Mucosa of gallbladder (tissue), 1 donor: ENCODE measurements around the gene TBC1D1. TPM values are rescaled to one million over a fixed set of nuclear protein-coding genes. Genes with fewer than 3 reads are reported as not detected.
A peak's percentile ranks its signal among the peaks of the same experiment; 100 is the strongest.
"Not testable (repeated sequence)": the region's sequence is repeated elsewhere in the genome, so short reads cannot be mapped to it uniquely, and the experiment has no call there.

Experiments
- DNase-seq: peaks from one replicate; pipeline ENCODE4 v3.0.0-alpha.2; 2020; ENCODE audit warnings: low spot score
- total RNA-seq: library from RNA; stranded (reverse); gene quantifications from one replicate; pipeline ENCODE4 v1.2.1, GENCODE V29; 2021
- donor health status: DM: no; HTN: no; CAD: no.

TBC1D1 gene
- total RNA-seq, 1 donor from 2014 or later = 159 TPM

DNA sequence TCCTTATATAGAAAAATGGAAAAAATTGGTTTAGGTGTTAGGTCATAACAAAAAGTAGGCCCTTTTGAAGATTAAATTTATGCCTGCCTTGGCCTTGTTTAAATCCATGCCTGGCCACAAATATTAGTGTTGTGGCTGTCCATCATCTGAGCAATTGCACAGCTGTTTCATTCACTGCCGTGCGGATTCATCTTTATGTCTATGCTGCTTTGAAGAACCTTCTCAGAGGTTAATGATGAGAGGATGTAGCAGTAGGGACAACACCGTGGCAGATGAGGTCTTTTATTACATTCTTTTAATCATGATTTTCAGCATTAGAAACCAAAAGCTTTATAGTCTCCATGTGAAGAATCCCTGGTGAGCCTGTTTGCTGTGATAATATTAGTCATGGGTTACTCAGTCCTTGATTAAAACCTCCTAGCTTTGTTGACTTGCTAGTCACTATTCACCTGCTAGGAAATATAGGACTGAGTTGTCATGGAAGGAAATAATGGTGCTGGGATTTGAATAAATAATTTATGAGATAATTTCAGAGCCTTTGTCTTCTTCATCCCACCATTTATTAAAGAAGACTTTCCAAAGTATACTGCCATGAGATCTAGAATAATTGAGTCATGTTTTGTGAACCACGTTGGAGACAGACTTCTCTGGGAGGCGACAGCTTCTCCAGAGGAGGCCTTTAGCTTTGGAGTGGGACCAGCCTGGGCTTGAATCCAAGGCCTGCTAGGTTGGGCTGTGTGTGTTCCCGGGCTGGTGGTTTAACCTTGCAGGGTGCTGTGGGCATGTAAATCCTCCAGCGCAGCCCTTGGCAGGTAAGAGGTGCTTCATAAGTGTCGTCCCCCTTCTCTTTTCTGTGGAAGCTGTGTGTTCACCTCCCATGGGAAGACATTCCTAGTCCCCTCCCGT lies 122.8 kb downstream of the TBC1D1 start:
- no peak for DNase-seq

DNA sequence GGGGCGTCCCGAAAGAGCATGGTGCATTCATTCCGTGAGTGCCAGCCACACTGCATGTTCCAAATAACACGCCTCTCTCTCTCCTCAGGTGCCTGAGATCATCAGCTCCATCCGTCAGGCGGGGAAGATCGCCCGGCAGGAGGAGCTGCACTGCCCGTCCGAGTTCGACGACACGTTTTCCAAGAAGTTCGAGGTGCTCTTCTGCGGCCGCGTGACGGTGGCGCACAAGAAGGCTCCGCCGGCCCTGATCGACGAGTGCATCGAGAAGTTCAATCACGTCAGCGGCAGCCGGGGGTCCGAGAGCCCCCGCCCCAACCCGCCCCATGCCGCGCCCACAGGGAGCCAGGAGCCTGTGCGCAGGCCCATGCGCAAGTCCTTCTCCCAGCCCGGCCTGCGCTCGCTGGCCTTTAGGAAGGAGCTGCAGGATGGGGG lies 123.6 kb downstream of the TBC1D1 start:
- DNase-seq = no peak

DNA sequence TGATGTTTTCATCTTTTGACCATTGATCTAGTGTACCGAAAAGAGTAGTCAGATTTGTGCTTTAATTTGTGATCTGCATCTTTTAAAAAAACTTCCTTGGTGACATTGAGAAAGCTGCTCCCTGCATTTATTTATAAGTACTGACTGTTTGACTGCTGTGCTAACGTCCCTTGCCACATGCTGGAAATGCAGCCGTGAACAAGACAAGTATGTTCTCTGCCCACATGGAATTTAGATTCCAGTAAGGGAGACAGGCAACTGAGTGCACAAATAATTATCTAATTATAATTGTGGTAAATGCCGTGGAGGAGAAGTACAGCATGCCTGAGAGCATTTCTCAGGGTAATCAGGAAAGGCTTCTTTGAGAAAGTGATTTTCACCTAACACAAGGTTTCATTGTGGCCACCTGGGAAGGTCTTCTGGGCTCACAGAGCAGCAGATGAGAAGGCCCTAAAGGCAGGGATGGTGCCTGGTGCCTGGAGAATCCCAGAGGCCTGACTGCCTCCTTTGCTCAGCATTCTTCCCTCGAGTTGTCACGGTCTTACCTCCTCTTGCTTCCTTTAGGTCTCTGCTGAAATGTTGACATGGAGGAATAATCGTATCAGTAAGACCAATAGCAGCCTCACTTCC lies 125.1 kb downstream of the TBC1D1 start:
- DNase-seq = no peak

DNA sequence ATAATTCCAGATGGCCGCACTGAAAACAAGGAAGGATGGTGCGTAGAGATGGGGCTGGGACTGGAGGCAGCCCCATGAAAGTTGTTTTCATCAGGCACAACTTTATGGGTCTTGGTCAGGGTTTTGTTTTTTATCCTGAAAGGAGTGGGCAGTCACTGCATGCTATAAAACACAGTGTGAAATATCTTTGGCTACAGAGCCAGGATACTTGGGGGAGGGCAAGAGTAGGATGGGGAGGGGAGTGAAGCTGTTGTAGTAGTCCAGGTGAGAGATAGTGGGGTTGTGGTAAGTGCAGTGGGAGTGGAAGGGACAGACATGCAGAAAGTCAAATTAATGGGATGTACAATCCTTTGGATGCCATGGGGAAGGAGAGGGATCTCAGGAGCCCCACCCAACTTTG lies 125.8 kb downstream of the TBC1D1 start:
- DNase-seq = no peak

DNA sequence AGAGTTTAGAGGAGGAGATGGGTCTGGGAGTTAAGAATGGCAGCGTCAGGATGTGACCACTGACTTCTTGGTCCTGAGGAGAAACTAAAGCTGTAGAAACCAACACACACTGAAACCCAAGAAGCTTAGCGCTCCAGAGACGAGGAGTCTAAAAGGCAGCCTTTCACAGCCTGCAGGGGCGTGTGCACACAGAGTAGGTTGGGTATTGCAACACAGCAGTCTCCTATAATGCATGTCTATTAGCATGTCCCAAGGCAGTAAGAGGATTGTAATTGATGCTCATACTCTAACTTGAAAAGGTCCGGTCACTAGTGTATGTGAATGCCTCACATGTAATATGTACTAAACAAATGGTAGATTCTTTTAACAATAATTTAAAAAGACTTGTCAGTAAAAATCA lies 126.7 kb downstream of the TBC1D1 start:
- DNase-seq = no peak

DNA sequence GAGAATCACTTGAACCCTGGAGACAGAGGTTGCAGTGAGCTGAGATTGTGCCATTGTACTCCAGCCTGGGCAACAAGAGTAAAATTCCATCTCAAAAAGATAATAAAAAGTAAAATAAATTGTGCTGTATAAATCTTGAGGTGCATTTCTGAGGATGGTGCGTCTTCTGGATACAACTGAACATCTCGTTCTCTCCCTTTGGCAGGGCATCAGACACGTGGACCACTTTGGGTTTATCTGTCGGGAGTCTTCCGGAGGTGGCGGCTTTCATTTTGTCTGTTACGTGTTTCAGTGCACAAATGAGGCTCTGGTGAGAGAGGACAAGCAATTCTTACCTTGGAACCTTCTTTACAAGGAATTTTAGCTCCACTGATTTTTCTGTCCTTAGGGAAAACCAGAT lies 129.5 kb downstream of the TBC1D1 start:
- DNase-seq = no peak

DNA sequence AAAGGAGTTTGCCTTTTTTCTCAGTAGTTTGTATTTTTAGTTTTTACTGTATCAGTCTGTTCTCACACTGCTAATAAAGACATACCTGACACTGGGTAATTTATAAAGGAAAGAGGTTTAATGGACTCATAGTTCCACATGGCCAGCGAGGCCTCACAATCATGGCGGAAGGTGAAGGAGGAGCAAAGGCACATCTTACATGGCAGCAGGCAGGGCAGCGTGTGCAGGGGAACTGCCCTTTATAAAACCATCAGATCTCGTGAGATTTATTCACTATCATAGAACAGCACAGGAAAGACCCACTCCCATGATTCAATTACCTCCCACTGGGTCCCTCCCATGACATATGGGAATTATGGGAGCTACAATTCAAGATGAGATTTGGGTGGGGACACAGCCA lies 130.1 kb downstream of the TBC1D1 start:
- DNase-seq = not testable (repeated sequence)

DNA sequence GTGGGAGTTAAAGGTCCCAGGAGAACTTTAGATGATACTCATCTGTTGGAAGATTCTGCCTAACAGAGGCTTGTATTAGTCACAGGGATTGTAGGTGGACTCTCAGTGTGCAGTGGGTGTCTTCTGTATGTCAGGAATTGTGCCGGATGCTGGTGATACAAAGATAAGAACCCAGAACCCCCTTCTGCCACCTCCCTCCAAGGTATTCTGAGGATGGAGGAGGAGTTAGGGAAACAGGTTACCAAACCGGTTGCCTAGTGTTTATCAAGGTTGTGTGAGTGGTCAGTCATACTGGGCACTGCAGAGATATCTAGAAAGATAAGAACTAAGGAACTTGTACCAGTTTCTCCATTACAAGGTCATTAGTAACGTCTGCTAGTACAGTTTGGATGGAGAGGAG lies 130.9 kb downstream of the TBC1D1 start:
- DNase-seq = no peak

DNA sequence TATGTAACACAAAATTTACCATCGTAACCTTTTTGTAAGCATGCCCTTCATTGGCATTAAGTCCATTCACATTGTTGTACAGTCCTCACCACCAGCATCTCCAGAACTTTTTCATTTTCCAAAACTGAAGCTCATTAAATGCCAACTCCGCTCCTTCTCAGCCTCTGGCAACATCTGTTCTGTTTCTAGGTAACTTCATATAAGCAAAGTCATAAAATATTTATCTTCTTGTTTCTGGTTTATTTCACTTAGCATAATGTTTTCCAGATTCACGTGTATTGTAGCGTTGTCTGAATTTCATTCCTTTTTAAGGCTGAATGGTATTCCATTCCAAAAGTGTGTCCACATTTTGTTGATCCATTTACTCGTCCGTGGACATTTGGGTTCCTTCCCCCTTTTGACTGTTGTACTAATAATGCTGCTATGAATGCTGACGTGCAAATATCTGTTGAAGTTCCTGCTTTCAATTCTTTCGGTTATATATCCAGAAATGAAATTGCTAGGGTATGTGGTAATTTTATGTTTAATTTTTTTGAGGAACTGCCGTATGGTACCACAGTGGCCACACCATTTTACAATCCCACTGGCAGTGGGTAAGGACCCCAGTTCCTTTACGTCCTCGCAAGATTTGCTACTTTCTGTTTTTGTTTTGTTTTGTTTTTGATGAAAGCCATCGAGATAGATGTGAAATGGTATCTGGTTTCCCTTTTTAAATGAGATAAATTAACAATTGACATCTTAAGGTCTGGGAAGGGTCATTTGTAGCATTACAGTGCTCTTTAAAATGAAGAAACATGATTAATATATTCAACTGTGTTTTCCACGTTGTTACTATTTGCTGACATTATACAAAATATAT lies 132.7 kb downstream of the TBC1D1 start:
- DNase-seq = no peak

DNA sequence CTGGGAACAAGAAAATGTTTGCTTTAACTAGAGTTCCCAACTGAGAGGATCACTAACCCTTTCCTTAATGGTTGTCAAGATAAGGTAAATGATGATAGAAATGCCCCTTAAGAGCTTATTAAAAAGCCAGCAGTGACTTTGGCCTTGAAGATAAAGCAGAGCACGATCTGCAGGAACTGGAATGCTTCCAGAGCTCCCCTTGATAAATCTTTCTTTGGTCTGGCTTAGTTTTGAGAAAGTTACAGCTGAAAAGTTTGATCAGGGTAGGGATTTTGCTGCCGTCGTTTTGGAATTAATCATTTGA lies 133.3 kb downstream of the TBC1D1 start:
- DNase-seq = no peak

DNA sequence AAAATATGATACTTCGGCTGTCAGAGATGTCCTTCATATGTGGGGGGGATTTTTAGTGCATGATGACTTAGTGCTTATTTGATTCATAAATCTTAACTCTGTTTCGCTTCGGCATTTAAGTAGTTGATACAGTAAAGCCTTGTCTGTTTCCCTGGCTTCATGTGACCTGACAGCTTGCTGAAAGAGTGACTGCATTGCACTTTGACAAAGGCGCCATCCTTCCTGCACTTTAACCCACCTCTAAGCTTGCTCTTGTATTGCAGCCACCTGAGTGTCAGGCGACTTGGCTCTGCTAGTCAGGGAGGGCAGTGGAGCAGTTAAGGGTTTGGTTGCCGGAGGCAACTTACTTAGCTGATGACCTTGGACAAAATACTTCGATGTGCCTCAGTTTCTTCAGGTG lies 134.8 kb downstream of the TBC1D1 start:
- DNase-seq = no peak

DNA sequence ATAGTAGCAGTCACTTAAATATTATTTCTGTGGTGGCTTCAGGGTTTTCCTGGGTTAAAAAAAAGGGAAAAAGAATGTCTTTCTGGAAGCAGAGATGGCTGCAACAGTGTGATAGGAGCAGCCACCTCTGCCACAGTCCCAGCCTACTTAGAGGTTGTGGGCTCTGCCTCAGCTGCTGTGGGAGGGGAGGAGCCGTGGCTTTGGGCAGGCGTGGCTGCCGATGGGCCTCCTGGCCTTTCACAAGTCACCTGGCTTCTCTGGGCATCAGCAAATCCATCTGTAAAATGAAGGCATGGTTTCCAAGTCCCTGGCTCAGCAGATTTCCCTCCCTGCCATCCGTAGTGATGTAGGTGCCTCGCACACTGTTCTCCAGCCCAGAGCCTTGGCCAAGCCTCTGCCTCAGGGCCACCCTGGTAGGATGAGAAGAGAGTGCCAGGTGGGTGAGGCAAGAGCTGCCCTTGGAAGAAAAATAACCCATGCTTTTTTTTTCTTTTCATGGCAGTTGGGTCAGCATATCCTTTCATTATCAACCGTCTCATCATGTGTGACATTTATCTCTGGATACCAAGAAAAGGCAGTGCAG lies 135.4 kb downstream of the TBC1D1 start:
- no peak for DNase-seq

DNA sequence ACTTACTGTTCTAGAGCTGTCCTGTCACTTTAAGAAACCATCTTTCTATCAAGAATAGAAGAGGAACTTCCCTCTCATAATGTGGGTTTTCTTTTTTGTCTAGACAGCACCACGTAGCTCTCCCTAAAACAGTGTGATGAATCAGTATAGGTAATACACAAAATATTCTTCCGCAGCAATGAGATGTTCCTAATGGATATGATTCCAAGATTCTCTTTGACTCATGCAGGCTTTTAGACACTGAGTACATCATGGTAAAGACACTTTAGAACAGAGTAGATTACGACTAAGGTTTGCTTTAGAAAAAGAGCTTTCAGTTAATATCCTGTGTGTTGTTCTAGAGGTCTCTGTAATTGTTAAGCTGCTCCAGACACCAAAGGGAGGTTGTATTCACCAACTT lies 139.1 kb downstream of the TBC1D1 start:
- DNase-seq = no peak

DNA sequence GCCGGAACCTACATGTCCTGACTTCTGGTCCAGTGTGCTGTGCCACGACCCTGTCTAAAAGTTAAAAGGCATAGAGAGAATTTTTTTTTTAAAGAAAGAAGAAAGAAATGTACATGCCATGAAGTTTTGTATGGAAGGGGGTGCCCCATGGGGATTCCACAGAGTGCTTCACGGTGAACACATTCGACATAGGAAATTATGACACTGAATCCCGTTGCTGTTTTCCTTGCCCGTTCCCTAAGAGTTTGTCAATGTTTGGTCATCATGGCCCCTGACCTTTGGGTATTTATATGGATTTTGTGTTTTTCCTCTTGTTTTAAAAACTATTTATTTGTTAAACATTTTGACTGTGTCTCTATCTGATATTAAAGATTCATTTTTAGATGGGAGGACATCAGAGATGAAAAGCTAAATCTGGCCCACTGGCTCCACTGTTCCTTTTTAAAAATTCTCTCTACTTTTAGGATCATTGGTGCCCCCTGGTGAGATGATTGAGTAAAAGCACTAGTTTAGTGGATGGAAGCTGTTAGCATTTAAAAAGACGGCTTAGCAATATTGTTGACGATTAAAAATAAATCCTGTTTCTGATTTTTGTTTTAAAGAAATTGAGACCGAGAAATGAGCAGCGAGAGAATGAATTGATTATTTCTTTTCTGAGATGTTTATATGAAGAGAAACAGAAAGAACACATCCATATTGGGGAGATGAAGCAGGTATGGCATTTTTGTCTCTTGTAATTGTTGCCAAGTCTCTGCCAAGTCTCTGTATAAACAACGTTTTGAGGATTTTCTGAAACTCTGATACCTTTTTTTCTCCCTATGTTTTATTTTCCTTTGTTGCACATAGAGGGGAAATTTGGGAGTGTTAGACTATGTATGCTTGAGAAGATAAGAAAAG lies 144.3 kb downstream of the TBC1D1 start:
- peak; percentile 68 for DNase-seq

DNA sequence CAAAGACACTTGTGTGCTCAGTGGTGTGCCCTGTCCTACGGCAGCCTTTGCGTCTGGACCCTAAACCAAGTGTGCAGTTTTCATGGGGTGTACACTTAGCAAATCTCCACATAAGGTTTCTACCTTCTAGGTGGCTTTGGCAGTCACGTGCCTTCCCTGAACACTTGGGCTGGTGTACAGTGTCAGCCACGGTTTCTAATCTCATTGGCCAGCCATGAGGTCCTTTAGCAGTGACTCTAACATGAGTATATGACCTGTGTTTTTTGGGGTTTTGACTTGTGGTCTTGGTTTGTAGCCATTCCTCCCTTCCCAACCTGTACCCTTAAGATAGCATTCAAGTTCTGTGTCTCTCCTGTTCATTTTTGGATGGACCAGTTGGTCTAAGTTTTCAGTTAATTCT lies 145.7 kb downstream of the TBC1D1 start:
- no peak for DNase-seq

DNA sequence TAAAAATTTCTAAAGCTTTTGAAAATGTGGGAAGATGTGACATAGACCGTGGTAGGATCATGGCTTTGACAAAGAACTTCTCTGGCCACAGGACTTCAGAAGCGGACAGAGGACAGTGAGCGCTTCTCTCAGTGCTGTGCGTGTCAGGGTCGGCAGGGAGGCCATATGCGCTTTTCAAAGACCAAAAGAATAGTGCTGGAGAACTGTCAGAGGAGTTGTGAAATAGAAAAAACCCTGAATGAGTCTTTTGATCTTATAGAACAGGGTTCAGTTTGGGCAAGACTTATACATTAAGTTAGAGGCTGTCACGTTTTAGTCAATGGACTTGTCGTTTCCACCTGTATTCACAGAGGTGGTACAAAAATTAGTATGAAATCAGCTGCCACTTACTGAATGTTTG lies 146.7 kb downstream of the TBC1D1 start:
- DNase-seq = no peak

DNA sequence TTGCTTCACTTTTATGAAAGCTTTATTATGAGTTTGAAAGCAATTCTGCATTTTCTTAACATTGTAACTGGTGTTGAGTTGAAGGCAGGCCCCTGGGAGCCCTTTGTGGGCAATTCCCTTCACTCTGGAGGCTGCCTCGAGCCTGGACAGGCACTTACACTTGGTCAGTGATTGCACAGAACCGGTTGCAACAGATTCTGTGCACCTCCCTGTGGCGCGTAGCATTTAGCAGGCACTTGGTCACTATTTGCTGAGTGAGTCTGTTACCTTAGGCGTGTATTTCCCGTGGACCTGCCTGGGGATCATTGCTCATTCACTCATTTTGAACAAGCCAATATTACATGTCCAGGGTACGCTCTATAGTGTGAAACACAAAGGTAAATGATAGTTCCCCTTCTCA lies 149.7 kb downstream of the TBC1D1 start:
- DNase-seq = no peak

DNA sequence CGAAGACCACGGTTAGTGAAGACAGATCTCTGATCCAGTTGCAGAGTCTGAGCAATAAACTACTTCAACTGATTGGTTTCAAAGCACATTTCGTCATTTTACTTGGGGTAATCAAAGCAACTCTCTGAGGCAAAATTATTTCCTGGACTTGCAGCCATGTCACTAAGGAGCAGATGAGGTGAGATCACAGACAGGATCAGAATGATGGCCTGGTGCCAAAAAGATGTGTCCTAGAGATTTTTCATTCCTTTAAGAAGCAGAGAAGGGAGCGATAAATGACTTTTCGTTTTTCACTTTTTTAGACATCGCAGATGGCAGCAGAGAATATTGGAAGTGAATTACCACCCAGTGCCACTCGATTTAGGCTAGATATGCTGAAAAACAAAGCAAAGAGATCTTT lies 153.2 kb downstream of the TBC1D1 start:
- no peak for DNase-seq

DNA sequence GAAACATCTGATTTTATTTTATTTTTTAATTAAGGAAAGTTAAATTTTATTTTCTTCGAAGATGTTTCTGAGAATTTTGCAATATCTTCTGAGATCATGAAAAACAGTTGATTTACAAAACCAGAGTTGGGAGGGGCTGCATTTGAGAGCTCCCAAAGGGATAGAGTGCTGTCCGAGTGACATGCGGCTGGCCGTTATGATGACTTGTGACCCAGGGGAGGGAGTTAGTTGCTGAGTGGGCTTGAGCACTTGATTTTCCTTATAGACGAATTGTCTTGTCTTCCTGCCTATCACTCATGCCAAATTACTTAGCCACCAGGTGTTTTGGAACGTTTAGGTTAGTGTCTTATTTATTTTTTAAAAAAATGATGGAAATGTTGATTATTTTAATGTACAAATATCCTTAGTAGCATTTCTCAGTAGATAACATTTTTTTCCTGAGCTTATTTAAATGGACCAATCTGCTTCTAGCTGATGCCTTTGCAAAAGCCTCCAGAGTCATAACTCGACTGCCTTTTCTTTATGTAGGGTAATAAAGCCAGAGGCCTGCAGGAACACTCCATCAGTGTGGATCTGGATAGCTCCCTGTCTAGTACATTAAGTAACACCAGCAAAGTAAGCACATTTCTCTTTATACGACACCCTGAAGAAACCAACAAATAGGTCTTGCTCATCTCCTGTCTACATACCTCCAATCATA lies 154.6 kb downstream of the TBC1D1 start:
- DNase-seq = no peak

DNA sequence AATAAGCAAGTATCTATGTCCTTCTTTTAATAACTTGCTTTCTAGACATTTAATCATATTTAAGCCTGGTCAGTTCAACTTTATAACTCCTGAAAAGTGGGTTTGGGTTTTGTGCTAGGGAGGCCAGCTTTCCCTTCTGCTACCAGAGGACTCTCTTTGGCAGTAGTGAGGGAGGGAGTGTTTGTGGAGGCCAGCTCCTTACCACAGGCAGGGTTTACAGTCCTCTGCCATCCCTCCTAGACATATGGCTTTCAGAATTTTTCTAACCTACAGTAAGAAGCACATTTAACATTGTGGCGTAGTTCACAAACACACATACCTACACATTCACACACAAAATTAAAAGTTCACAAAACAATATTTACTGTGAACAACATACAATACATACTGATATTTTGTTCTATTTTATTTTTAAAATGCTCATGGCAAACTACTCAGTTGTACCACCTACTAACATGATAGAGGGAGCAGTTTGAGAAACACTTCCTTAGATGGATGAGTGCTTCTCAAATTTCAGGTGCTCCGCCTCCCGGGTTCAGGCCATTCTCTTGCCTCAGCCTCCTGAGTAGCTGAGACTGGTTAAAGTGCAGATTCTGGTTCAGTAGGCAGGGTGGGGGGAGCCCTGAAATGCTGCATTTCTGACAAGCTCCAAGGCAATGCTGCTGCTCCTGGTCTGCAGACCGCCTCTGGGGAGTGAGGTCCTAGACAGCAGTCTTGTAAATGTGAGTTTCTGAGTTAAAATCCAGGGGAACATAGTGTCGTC lies 156.0 kb downstream of the TBC1D1 start:
- no peak for DNase-seq
